ENCODE measurements around the gene ANKRD63. TPM values are rescaled to one million over a fixed set of nuclear protein-coding genes. Genes with fewer than 3 reads are reported as not detected.

Gene ANKRD63
- total RNA-seq, 1 experiment from 2014 or later, result 0.46 TPM

DNA sequence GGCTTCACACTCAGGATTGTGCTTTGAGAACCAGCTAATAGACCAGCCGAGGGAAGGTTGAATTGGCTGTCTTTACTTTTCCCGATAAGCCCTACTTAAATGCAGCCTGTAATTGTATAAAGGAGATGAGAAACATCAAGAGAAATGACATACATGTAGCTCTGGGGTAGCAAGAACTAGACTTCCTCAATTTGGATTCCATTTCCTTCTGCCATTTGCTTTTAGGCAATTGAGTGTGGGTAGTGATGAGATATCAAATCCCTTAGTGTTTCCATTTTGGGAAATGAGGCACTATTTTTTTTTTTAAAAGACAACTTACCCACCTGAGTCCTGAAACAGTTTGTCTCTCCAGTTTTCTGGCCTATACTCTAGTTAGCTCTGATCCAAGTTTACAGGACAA is 42.8 kb upstream of the ANKRD63 start:
- H3K27ac ChIP-seq (ENCODE audit: insufficient read length, low read depth, low read length), result no peak overlapping the region
- no peak overlapping the region for H3K23ac ChIP-seq (ENCODE audit: insufficient read length, low read depth, low read length)
- Mint-ChIP-seq H3K27ac (no peak overlapping the region), H3K4me1 (peaks cover 64 to 67% of the 10 kb centered on the region in 2 experiments), H3K27me3 (ENCODE audit: low read depth) (peaks cover 38% of the 10 kb centered on the region), H3K9me3 (peaks cover 0 to 10% of the 10 kb centered on the region in 2 experiments; a peak in 2 of 5 replicates), H3K36me3 (ENCODE audit: insufficient read depth in 1 of 3, low read depth in 3 of 3) (peaks cover 4 to 24% (median 10%) of the 10 kb centered on the region in 3 experiments; a peak in 6 of 7 replicates), H3K4me3 (peak overlapping the region; percentile 67 to 85)
- H3K79me2 ChIP-seq (ENCODE audit: insufficient read depth, low read length), result no peaks in the 10 kb centered on the region
- H3K4me1 ChIP-seq (ENCODE audit: insufficient read depth, low read length), result peaks cover 25% of the 10 kb centered on the region; the same call in 1 of the 2 replicates
- H2AK5ac ChIP-seq (ENCODE audit: insufficient read length, low read length), result no peak overlapping the region
- H4K5ac ChIP-seq (ENCODE audit: insufficient read length, low read depth, low read length), result no peak overlapping the region
- no peak overlapping the region for H2BK5ac ChIP-seq (ENCODE audit: insufficient read length, low read length)
- H2BK12ac ChIP-seq (ENCODE audit: insufficient read length, low read depth, low read length), result no peak overlapping the region
- no peak overlapping the region for H3K4ac ChIP-seq (ENCODE audit: low read depth, low read length)
- WGBS (ENCODE audit: extremely low coverage, insufficient read length, low lambda C conversion rate), result no CpG with 5 or more reads among the region's 2 CpGs
- H3K4me2 ChIP-seq (ENCODE audit: insufficient read depth, insufficient read length, low read length), result no peak overlapping the region
- no peak for DNase-seq
- H3K9ac ChIP-seq (ENCODE audit: extremely low read depth, insufficient read length, low read length), result no peak overlapping the region
- no peak overlapping the region for H3T11ph ChIP-seq (ENCODE audit: low read length)
- H3K18ac ChIP-seq (ENCODE audit: insufficient read length, low read depth, low read length), result no peak overlapping the region
- H3K9me3 ChIP-seq (ENCODE audit: control insufficient read depth, low read depth, low read length), result no peaks in the 10 kb centered on the region
- H4K91ac ChIP-seq (ENCODE audit: insufficient read length, low read depth, low read length), result no peak overlapping the region
- peaks cover 10% of the 10 kb centered on the region for H3K23me2 ChIP-seq (ENCODE audit: insufficient read length, low read depth, low read length, poor library complexity, severe bottlenecking)
- no peak overlapping the region for H2BK20ac ChIP-seq (ENCODE audit: low read depth, low read length, poor library complexity, severe bottlenecking)
- H3K79me1 ChIP-seq (ENCODE audit: insufficient read depth, low read depth, low read length, poor library complexity, severe bottlenecking), result no peaks in the 10 kb centered on the region
- no peak overlapping the region for H3K56ac ChIP-seq (ENCODE audit: insufficient read length, low read depth, low read length)
- no peak overlapping the region for H4K8ac ChIP-seq (replicated peaks; ENCODE audit: insufficient read length, low read depth, low read length)
- H3K14ac ChIP-seq (ENCODE audit: insufficient read depth, low read length), result no peak overlapping the region
- no peaks in the 10 kb centered on the region for H4K20me1 ChIP-seq (ENCODE audit: control insufficient read depth, insufficient read depth, insufficient read length)
- no peak overlapping the region for H2AFZ ChIP-seq (ENCODE audit: low read length)
- TF ChIP-seq, protein P1, sequence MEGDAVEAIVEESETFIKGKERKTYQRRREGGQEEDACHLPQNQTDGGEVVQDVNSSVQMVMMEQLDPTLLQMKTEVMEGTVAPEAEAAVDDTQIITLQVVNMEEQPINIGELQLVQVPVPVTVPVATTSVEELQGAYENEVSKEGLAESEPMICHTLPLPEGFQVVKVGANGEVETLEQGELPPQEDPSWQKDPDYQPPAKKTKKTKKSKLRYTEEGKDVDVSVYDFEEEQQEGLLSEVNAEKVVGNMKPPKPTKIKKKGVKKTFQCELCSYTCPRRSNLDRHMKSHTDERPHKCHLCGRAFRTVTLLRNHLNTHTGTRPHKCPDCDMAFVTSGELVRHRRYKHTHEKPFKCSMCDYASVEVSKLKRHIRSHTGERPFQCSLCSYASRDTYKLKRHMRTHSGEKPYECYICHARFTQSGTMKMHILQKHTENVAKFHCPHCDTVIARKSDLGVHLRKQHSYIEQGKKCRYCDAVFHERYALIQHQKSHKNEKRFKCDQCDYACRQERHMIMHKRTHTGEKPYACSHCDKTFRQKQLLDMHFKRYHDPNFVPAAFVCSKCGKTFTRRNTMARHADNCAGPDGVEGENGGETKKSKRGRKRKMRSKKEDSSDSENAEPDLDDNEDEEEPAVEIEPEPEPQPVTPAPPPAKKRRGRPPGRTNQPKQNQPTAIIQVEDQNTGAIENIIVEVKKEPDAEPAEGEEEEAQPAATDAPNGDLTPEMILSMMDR (conservative IDR thresholded peaks at IDR 0.05), result no peak
- no peaks in the 10 kb centered on the region; the same call in 1 of the 2 replicates for H3K27me3 ChIP-seq (ENCODE audit: insufficient read depth, low read length)
- no peak overlapping the region for H2BK15ac ChIP-seq (ENCODE audit: low read depth, low read length)
- H2BK120ac ChIP-seq (ENCODE audit: low read depth, low read length, poor library complexity, severe bottlenecking), result no peak overlapping the region
